Measurements from ENCODE around the gene PCDHB1. TPM values are rescaled to one million over a fixed set of nuclear protein-coding genes. Genes with fewer than 3 reads are reported as not detected.

PCDHB1 gene
- polyA plus RNA-seq, 6 donors from 2014 or later = not detected

GRCh38 chr5:141032626-141033025 lies 18.5 kb upstream of the PCDHB1 start:
- no peaks in the 10 kb centered on the region for H3K9me3 Mint-ChIP-seq
- H3K36me3 Mint-ChIP-seq = no peaks in the 10 kb centered on the region
- no peak overlapping the region for H3K4me3 Mint-ChIP-seq
- no peak for ATAC-seq (ENCODE audit: low read depth in 2 of 2)
- peaks cover 0 to 10% (median 2%) of the 10 kb centered on the region in 3 donors for H3K27me3 Mint-ChIP-seq
- DNase-seq = no peak
- no peaks in the 10 kb centered on the region for H3K4me1 Mint-ChIP-seq
- no peak overlapping the region for H3K27ac Mint-ChIP-seq

GRCh38 chr5:141039061-141039460 lies 12.1 kb upstream of the PCDHB1 start:
- no peaks in the 10 kb centered on the region for H3K36me3 Mint-ChIP-seq
- no peak for DNase-seq
- peaks cover 0 to 17% (median 6%) of the 10 kb centered on the region in 3 donors for H3K27me3 Mint-ChIP-seq

GRCh38 chr5:141039517-141039916 lies 11.7 kb upstream of the PCDHB1 start:
- H3K4me3 Mint-ChIP-seq = no peak overlapping the region
- no peak for DNase-seq

More at GRCh38 chr5:141039061-141039460, 12.1 kb upstream of the PCDHB1 start:
- H3K4me3 Mint-ChIP-seq = no peak overlapping the region
- peaks cover 0 to 3% (median 0%) of the 10 kb centered on the region in 7 donors for H3K9me3 Mint-ChIP-seq
- no peak overlapping the region for H3K27ac Mint-ChIP-seq
- no peak for ATAC-seq (ENCODE audit: low read depth in 2 of 2)
- H3K4me1 Mint-ChIP-seq = no peaks in the 10 kb centered on the region

GRCh38 chr5:141040093-141040770 lies 10.9 kb upstream of the PCDHB1 start:
- Mint-ChIP-seq H3K9me3 (peaks cover 0 to 5% (median 0%) of the 10 kb centered on the region in 7 donors), H3K4me1 (no peaks in the 10 kb centered on the region), H3K27me3 (peaks cover 3 to 18% (median 16%) of the 10 kb centered on the region in 3 donors), H3K36me3 (no peaks in the 10 kb centered on the region), H3K4me3 (no peak overlapping the region), H3K27ac (no peak overlapping the region)
- DNase-seq (no peak), ATAC-seq (ENCODE audit: low read depth in 2 of 2) (no peak)

More at GRCh38 chr5:141039517-141039916, 11.7 kb upstream of the PCDHB1 start:
- peaks cover 0 to 4% (median 0%) of the 10 kb centered on the region in 7 donors for H3K9me3 Mint-ChIP-seq
- H3K27me3 Mint-ChIP-seq = peaks cover 0 to 21% (median 10%) of the 10 kb centered on the region in 3 donors
- no peak overlapping the region for H3K27ac Mint-ChIP-seq
- H3K4me1 Mint-ChIP-seq = no peaks in the 10 kb centered on the region
- no peaks in the 10 kb centered on the region for H3K36me3 Mint-ChIP-seq
- no peak for ATAC-seq (ENCODE audit: low read depth in 2 of 2)

- peak; percentile 53 for DNase-seq
- Mint-ChIP-seq H3K27ac (no peak overlapping the region), H3K36me3 (no peaks in the 10 kb centered on the region), H3K4me3 (no peak overlapping the region), H3K27me3 (peaks cover 9 to 22% (median 16%) of the 10 kb centered on the region in 3 donors), H3K9me3 (peaks cover 0 to 5% (median 0%) of the 10 kb centered on the region in 7 donors), H3K4me1 (no peaks in the 10 kb centered on the region)
- ATAC-seq (ENCODE audit: low read depth in 2 of 2) = peak; percentile 33 to 43
These were observed 10.3 kb upstream of the PCDHB1 start for GRCh38 chr5:141040771-141041426.

GRCh38 chr5:141041427-141041785 lies 9.8 kb upstream of the PCDHB1 start:
- peaks cover 10 to 22% (median 16%) of the 10 kb centered on the region in 3 donors for H3K27me3 Mint-ChIP-seq
- no peaks in the 10 kb centered on the region for H3K4me1 Mint-ChIP-seq
- ATAC-seq (ENCODE audit: low read depth in 2 of 2) (no peak), DNase-seq (no peak)
- H3K27ac Mint-ChIP-seq = no peak overlapping the region
- H3K9me3 Mint-ChIP-seq = peaks cover 0 to 5% (median 0%) of the 10 kb centered on the region in 7 donors
- H3K4me3 Mint-ChIP-seq = no peak overlapping the region
- no peaks in the 10 kb centered on the region for H3K36me3 Mint-ChIP-seq

- Mint-ChIP-seq H3K4me3 (no peak overlapping the region), H3K4me1 (no peaks in the 10 kb centered on the region), H3K27me3 (peaks cover 15 to 20% (median 16%) of the 10 kb centered on the region in 3 donors), H3K27ac (no peak overlapping the region), H3K36me3 (no peaks in the 10 kb centered on the region), H3K9me3 (peaks cover 0 to 5% (median 2%) of the 10 kb centered on the region in 7 donors)
- no peak for ATAC-seq (ENCODE audit: low read depth in 2 of 2)
- DNase-seq = no peak
These were observed 8.6 kb upstream of the PCDHB1 start for GRCh38 chr5:141042555-141042954.

GRCh38 chr5:141051521-141051866 lies 320 bp downstream of the PCDHB1 start:
- Mint-ChIP-seq H3K9me3 (peaks cover 3 to 35% (median 5%) of the 10 kb centered on the region in 7 donors), H3K27ac (no peak overlapping the region), H3K4me1 (peaks cover 0 to 11% (median 8%) of the 10 kb centered on the region in 3 donors), H3K36me3 (peaks cover 0 to 4% of the 10 kb centered on the region in 2 donors), H3K4me3 (peak overlapping the region in 7 of 8 donors; percentile 18 to 83 (median 68)), H3K27me3 (peaks cover 33 to 46% (median 45%) of the 10 kb centered on the region in 3 donors)
- ATAC-seq (ENCODE audit: low read depth in 2 of 2) (no peak), DNase-seq (no peak)

GRCh38 chr5:141077826-141078225 lies 26.7 kb downstream of the PCDHB1 start:
- no peak for ATAC-seq (ENCODE audit: low read depth in 2 of 2)
- peaks cover 9 to 15% (median 12%) of the 10 kb centered on the region in 3 donors for H3K27me3 Mint-ChIP-seq
- H3K9me3 Mint-ChIP-seq = peaks cover 0 to 31% (median 9%) of the 10 kb centered on the region in 7 donors
- no peak overlapping the region for H3K4me3 Mint-ChIP-seq
- DNase-seq = no peak
- H3K36me3 Mint-ChIP-seq = no peaks in the 10 kb centered on the region
- H3K4me1 Mint-ChIP-seq = no peaks in the 10 kb centered on the region
- H3K27ac Mint-ChIP-seq = no peak overlapping the region

- Mint-ChIP-seq H3K9me3 (peaks cover 6 to 40% (median 13%) of the 10 kb centered on the region in 7 donors), H3K36me3 (peaks cover 5 to 13% of the 10 kb centered on the region in 2 donors), H3K4me3 (no peak overlapping the region), H3K27ac (no peak overlapping the region), H3K27me3 (peaks cover 20 to 36% (median 30%) of the 10 kb centered on the region in 3 donors), H3K4me1 (peaks cover 4 to 9% (median 7%) of the 10 kb centered on the region in 3 donors)
- no peak for ATAC-seq (ENCODE audit: low read depth in 2 of 2)
- DNase-seq = no peak
These were observed 31.1 kb downstream of the PCDHB1 start for GRCh38 chr5:141082228-141082627.

- H3K36me3 Mint-ChIP-seq = peaks cover 5 to 17% of the 10 kb centered on the region in 2 donors
These were observed 33.4 kb downstream of the PCDHB1 start for GRCh38 chr5:141084487-141084989.

GRCh38 chr5:141094481-141095262 lies 43.5 kb downstream of the PCDHB1 start, which contains the start of gene PCDHB2:
Gene PCDHB2 (plus strand): TSS chr5:141094615. CDS start chr5:141094791, 176 bp downstream.
- peaks cover 0 to 52% (median 22%) of the 10 kb centered on the region in 7 donors for H3K9me3 Mint-ChIP-seq
- peak within 1 kb of the TSS in 1 of 6 donors; percentile 9 for H3K27ac Mint-ChIP-seq
- no peaks in the 10 kb centered on the region for H3K4me1 Mint-ChIP-seq
- H3K4me3 Mint-ChIP-seq = peak within 1 kb of the TSS in 2 of 8 donors; percentile 27 to 34
- DNase-seq (no peak), ATAC-seq (ENCODE audit: low read depth in 2 of 2) (no peak)
- H3K27me3 Mint-ChIP-seq = peaks cover 30 to 48% (median 39%) of the 10 kb centered on the region in 3 donors
- peaks cover 8 to 19% of the 10 kb centered on the region in 2 donors for H3K36me3 Mint-ChIP-seq

More at GRCh38 chr5:141084487-141084989, 33.4 kb downstream of the PCDHB1 start:
- peaks cover 7 to 40% (median 12%) of the 10 kb centered on the region in 7 donors for H3K9me3 Mint-ChIP-seq
- peaks cover 4 to 9% (median 7%) of the 10 kb centered on the region in 3 donors for H3K4me1 Mint-ChIP-seq
- H3K4me3 Mint-ChIP-seq = peak overlapping the region; percentile 78 to 95 (median 86)
- peaks cover 35 to 38% (median 35%) of the 10 kb centered on the region in 3 donors for H3K27me3 Mint-ChIP-seq
- peak; percentile 52 to 55 for ATAC-seq (ENCODE audit: low read depth in 2 of 2)
- peak overlapping the region in 1 of 6 donors; percentile 22 for H3K27ac Mint-ChIP-seq
- DNase-seq = peak; percentile 6

- peaks cover 8 to 25% of the 10 kb centered on the region in 2 donors for H3K36me3 Mint-ChIP-seq
- no peak overlapping the region for H3K4me3 Mint-ChIP-seq
- peaks cover 0 to 2% (median 1%) of the 10 kb centered on the region in 3 donors for H3K4me1 Mint-ChIP-seq
- peaks cover 33 to 52% (median 45%) of the 10 kb centered on the region in 3 donors for H3K27me3 Mint-ChIP-seq
- peaks cover under 1 to 57% (median 25%) of the 10 kb centered on the region in 7 donors for H3K9me3 Mint-ChIP-seq
- DNase-seq (no peak), ATAC-seq (ENCODE audit: low read depth in 2 of 2) (no peak)
- H3K27ac Mint-ChIP-seq = no peak overlapping the region
These were observed 44.1 kb downstream of the PCDHB1 start for GRCh38 chr5:141095263-141095641.
